Esophagus (tissue), 2 donors: ENCODE data around the gene DYNLL2. TPM values are rescaled to one million over a fixed set of nuclear protein-coding genes. Genes with fewer than 3 reads are reported as not detected.
"Not testable (repeated sequence)": the region's sequence is repeated elsewhere in the genome, so short reads cannot be mapped to it uniquely, and the experiment has no call there.

Experiments used
- H3K27ac ChIP-seq, 2 donors: one replicate each; pipeline ENCODE4 v1.5.1; 2013; ENCODE audit warnings: low read depth in 2 of 2, mild to moderate bottlenecking in 2 of 2, inconsistent platforms in 1 of 2, low read length in 1 of 2, moderate library complexity in 1 of 2
- H3K27me3 ChIP-seq, 2 donors: one replicate each; pipeline ENCODE4 v1.6.1; 2013; ENCODE audit warnings: low read length in 2 of 2, control low read depth in 1 of 2, mild to moderate bottlenecking in 1 of 2; ENCODE audit not compliant: insufficient read depth in 2 of 2, control insufficient read depth in 1 of 2
- H3K36me3 ChIP-seq, 2 donors: one replicate each; pipeline ENCODE4 v1.6.1; 2013; ENCODE audit warnings: low read length in 1 of 2; ENCODE audit not compliant: control insufficient read depth in 2 of 2, insufficient read depth in 2 of 2
- H3K4me1 ChIP-seq, 2 donors: one replicate each; pipeline ENCODE4 v1.6.1; 2013; ENCODE audit warnings: low read length in 1 of 2; ENCODE audit not compliant: control insufficient read depth in 2 of 2, insufficient read depth in 2 of 2
- H3K4me3 ChIP-seq, 2 donors: one replicate each; pipeline ENCODE4 v1.5.1; 2013; ENCODE audit warnings: low read length in 2 of 2, mild to moderate bottlenecking in 2 of 2, low read depth in 1 of 2, moderate library complexity in 1 of 2
- H3K9me3 ChIP-seq, 2 donors: one replicate each; pipeline ENCODE4 v1.6.1; 2013; ENCODE audit warnings: mild to moderate bottlenecking in 2 of 2, low read depth in 1 of 2, low read length in 1 of 2, moderate library complexity in 1 of 2; ENCODE audit not compliant: control insufficient read depth in 2 of 2, insufficient read depth in 1 of 2
- WGBS, 2 donors: extraction: QIAGEN DNeasy Blood & Tissue Kit; methylation state at CpG; one replicate each; pipeline ENCODE4 v1.1.7; 2013; 5-methylcytosine and 5-hydroxymethylcytosine counted together
- polyA plus RNA-seq, 2 donors: library from polyadenylated mRNA; stranded (reverse); fragments of 200-250 nt; gene quantifications; one replicate each; pipeline ENCODE4 v1.2.3, GENCODE V29; 2013
- donor health status: healthy with polysubstance abuse.
- donor health status: Bipolar disorder and iron deficiency.

DYNLL2 gene
- 10 to 100 TPM; 14.8 to 15.3 TPM for polyA plus RNA-seq

GRCh38 chr17:58082870-58083490 is at the start of gene DYNLL2:
TSS of gene DYNLL2 (plus strand) at chr17:58083419. CDS start at chr17:58087091, 3,672 bp downstream.
- H3K4me1 ChIP-seq: peaks cover 2 to 13% of the 10 kb centered on the region in 2 donors
- peak within 1 kb of the TSS; percentile 89 to 100 for H3K4me3 ChIP-seq
- H3K36me3 ChIP-seq: peaks cover 3 to 10% of the 10 kb centered on the region in 2 donors
- no peaks in the 10 kb centered on the region for H3K9me3 ChIP-seq
- H3K27me3 ChIP-seq: no peaks in the 10 kb centered on the region
- WGBS, 2 donors: 1% methylated on average over 20 to 45 of the region's 45 CpGs
- H3K27ac ChIP-seq: peak within 1 kb of the TSS; percentile 88 to 92

- Histone ChIP-seq H3K4me3 (no peak overlapping the region), H3K27me3 (no peaks in the 10 kb centered on the region), H3K27ac (no peak overlapping the region), H3K9me3 (no peaks in the 10 kb centered on the region), H3K36me3 (no peaks in the 10 kb centered on the region), H3K4me1 (peaks cover 0 to 2% of the 10 kb centered on the region in 2 donors)
- 69 to 80% methylated on average over 3 of the region's 3 CpGs for WGBS, 2 donors
Observed at GRCh38 chr17:58039975-58040374, 43.2 kb upstream of the DYNLL2 start.

GRCh38 chr17:58040386-58040785 is 42.8 kb upstream of the DYNLL2 start:
- H3K36me3 ChIP-seq: no peaks in the 10 kb centered on the region
- no peak overlapping the region for H3K27ac ChIP-seq
- WGBS, 2 donors: 64 to 73% methylated on average over 8 of the region's 8 CpGs

GRCh38 chr17:58041161-58041560 is 42.1 kb upstream of the DYNLL2 start:
- WGBS, 2 donors: 52 to 64% methylated on average over 5 of the region's 5 CpGs
- no peaks in the 10 kb centered on the region for H3K36me3 ChIP-seq
- peaks cover 0 to 2% of the 10 kb centered on the region in 2 donors for H3K4me1 ChIP-seq
- no peak overlapping the region for H3K4me3 ChIP-seq
- H3K27me3 ChIP-seq: no peaks in the 10 kb centered on the region
- H3K27ac ChIP-seq: no peak overlapping the region
- H3K9me3 ChIP-seq: no peaks in the 10 kb centered on the region

More at GRCh38 chr17:58040386-58040785, 42.8 kb upstream of the DYNLL2 start:
- Histone ChIP-seq H3K4me1 (peaks cover 0 to 2% of the 10 kb centered on the region in 2 donors), H3K27me3 (no peaks in the 10 kb centered on the region), H3K9me3 (no peaks in the 10 kb centered on the region), H3K4me3 (no peak overlapping the region)

- WGBS, 2 donors: 75 to 84% methylated on average over 5 of the region's 5 CpGs
- H3K27me3 ChIP-seq: no peaks in the 10 kb centered on the region
Observed at GRCh38 chr17:58043221-58044181, 39.7 kb upstream of the DYNLL2 start.

GRCh38 chr17:58044256-58044655 is 39.0 kb upstream of the DYNLL2 start:
- H3K36me3 ChIP-seq, H3K27ac ChIP-seq, H3K4me3 ChIP-seq, H3K9me3 ChIP-seq, H3K27me3 ChIP-seq, H3K4me1 ChIP-seq: not testable (repeated sequence)
- 90 to 91% methylated on average over 6 of the region's 6 CpGs for WGBS, 2 donors

More at GRCh38 chr17:58043221-58044181, 39.7 kb upstream of the DYNLL2 start:
- H3K36me3 ChIP-seq: no peaks in the 10 kb centered on the region
- H3K9me3 ChIP-seq: no peaks in the 10 kb centered on the region
- H3K4me1 ChIP-seq: peaks cover 2 to 4% of the 10 kb centered on the region in 2 donors
- no peak overlapping the region for H3K4me3 ChIP-seq
- H3K27ac ChIP-seq: no peak overlapping the region

- Histone ChIP-seq H3K4me3 (no peak overlapping the region), H3K9me3 (no peaks in the 10 kb centered on the region), H3K4me1 (peaks cover 2 to 4% of the 10 kb centered on the region in 2 donors), H3K27me3 (no peaks in the 10 kb centered on the region), H3K36me3 (no peaks in the 10 kb centered on the region), H3K27ac (no peak overlapping the region)
- 64 to 70% methylated on average over 18 of the region's 18 CpGs for WGBS, 2 donors
Observed at GRCh38 chr17:58046239-58047094, 36.8 kb upstream of the DYNLL2 start.

- no peaks in the 10 kb centered on the region for H3K27me3 ChIP-seq
- H3K4me1 ChIP-seq: peaks cover 2 to 4% of the 10 kb centered on the region in 2 donors
- no peaks in the 10 kb centered on the region for H3K9me3 ChIP-seq
- no peak overlapping the region for H3K4me3 ChIP-seq
- WGBS, 2 donors: 74 to 76% methylated on average over 4 of the region's 4 CpGs
- H3K36me3 ChIP-seq: no peaks in the 10 kb centered on the region
- no peak overlapping the region for H3K27ac ChIP-seq
Observed at GRCh38 chr17:58047376-58048150, 35.7 kb upstream of the DYNLL2 start.
